ENCODE measurements around the gene SLC39A9.
"Not testable (repeated sequence)": the region's sequence is repeated elsewhere in the genome, so short reads cannot be mapped to it uniquely, and the experiment has no call there.

SLC39A9 gene

GRCh38 chr14:69428289-69428998 lies 30.0 kb downstream of the SLC39A9 start:
- no peak for DNase-seq

- no peak for DNase-seq
Observed at GRCh38 chr14:69429643-69430042, 31.2 kb downstream of the SLC39A9 start.

GRCh38 chr14:69430306-69430939 lies 31.9 kb downstream of the SLC39A9 start:
- DNase-seq: no peak

GRCh38 chr14:69432364-69432763 lies 33.9 kb downstream of the SLC39A9 start:
- DNase-seq: no peak

- no peak for DNase-seq
Observed at GRCh38 chr14:69439521-69440270, 41.2 kb downstream of the SLC39A9 start.

- DNase-seq: no peak
Observed at GRCh38 chr14:69441948-69442347, 43.5 kb downstream of the SLC39A9 start.

- DNase-seq: no peak
Observed at GRCh38 chr14:69443296-69443805, 44.9 kb downstream of the SLC39A9 start.

GRCh38 chr14:69449216-69449615 lies 50.7 kb downstream of the SLC39A9 start:
- no peak for DNase-seq

- DNase-seq: no peak
Observed at GRCh38 chr14:69451941-69452340, 53.4 kb downstream of the SLC39A9 start.

GRCh38 chr14:69458350-69458749 lies 59.9 kb downstream of the SLC39A9 start:
- DNase-seq: no peak

- DNase-seq: no peak
Observed at GRCh38 chr14:69459122-69459521, 60.6 kb downstream of the SLC39A9 start.

- DNase-seq: peak; percentile 64
Observed at GRCh38 chr14:69460093-69460701, 61.7 kb downstream of the SLC39A9 start.

- DNase-seq: no peak
Observed at GRCh38 chr14:69464379-69464778, 65.9 kb downstream of the SLC39A9 start.

- DNase-seq: no peak
Observed at GRCh38 chr14:69464829-69465228, 66.3 kb downstream of the SLC39A9 start.

GRCh38 chr14:69468949-69469348 lies 70.5 kb downstream of the SLC39A9 start:
- DNase-seq: no peak

- no peak for DNase-seq
Observed at GRCh38 chr14:69471436-69471835, 72.9 kb downstream of the SLC39A9 start.

GRCh38 chr14:69471916-69472315 lies 73.4 kb downstream of the SLC39A9 start:
- DNase-seq: no peak

GRCh38 chr14:69473260-69473659 lies 74.8 kb downstream of the SLC39A9 start:
- no peak for DNase-seq

- no peak for DNase-seq
Observed at GRCh38 chr14:69473946-69474345, 75.5 kb downstream of the SLC39A9 start.

GRCh38 chr14:69475194-69475818 lies 76.8 kb downstream of the SLC39A9 start:
- DNase-seq: no peak

- DNase-seq: not testable (repeated sequence)
Observed at GRCh38 chr14:69476824-69477450, 78.4 kb downstream of the SLC39A9 start.

GRCh38 chr14:69478055-69478454 lies 79.6 kb downstream of the SLC39A9 start:
- DNase-seq: not testable (repeated sequence)

Data from CD4-positive, alpha-beta T cell treated with Interleukin-21 for 1 hour (primary cell).